Peyer's patch (tissue), 4 donors: Measurements from ENCODE around the gene ADCY7. TPM values are rescaled to one million over a fixed set of nuclear protein-coding genes. Genes with fewer than 3 reads are reported as not detected.

Source experiments
- DNase-seq, 3 donors: peaks; one replicate each; pipeline ENCODE4 v3.0.0-alpha.2; 2017 to 2019
- H3K27ac ChIP-seq, 4 donors: fragments of 200-600 bp; sonication (generic); one replicate each; pipeline ENCODE4 v1.5.1; 2016 to 2019
- H3K27me3 ChIP-seq, 2 donors: fragments of 200-600 bp; sonication (generic); one replicate each; pipeline ENCODE4 v1.5.1; 2019
- H3K36me3 ChIP-seq, 3 donors: fragments of 200-600 bp; sonication (generic); one replicate each; pipeline ENCODE4 v1.5.1; 2016 to 2019
- H3K4me1 ChIP-seq, 4 donors: fragments of 200-600 bp; sonication (generic); one replicate each; pipeline ENCODE4 v1.5.1; 2016 to 2019
- H3K4me3 ChIP-seq, 4 donors: fragments of 200-600 bp; sonication (generic); 1 replicate in 3 of 4; 2 replicates in 1 of 4; pipeline ENCODE4 v1.5.1; 2016 to 2019; ENCODE audit warnings: mild to moderate bottlenecking in 1 of 4
- H3K9me3 ChIP-seq, 4 donors: fragments of 200-600 bp; sonication (generic); one replicate each; pipeline ENCODE4 v1.5.1; 2016 to 2019; ENCODE audit warnings: mild to moderate bottlenecking in 1 of 4
- POLR2A ChIP-seq, 2 donors: fragments of 450-650 bp; IDR thresholded peaks; one replicate each; pipeline ENCODE4 v1.5.1; 2017; ENCODE audit warnings: antibody characterized with exemption in 2 of 2, mild to moderate bottlenecking in 2 of 2, moderate library complexity in 2 of 2
- total RNA-seq, 4 donors: library from RNA; depleted of rRNA; stranded (reverse); fragments of >200 nt; gene quantifications; one replicate each; pipeline ENCODE4 v1.1.0, GENCODE V29; 2016
- TF ChIP-seq, protein P1 (sequence below), 6 experiments: fragments of 450-650 bp in 4 of 6; fragments of 200-600 bp in 2 of 6; sonication (generic) in 1 of 6; IDR thresholded peaks; one replicate each; pipeline ENCODE4 v1.5.1; 2017 to 2019; ENCODE audit warnings: antibody characterized with exemption in 6 of 6, mild to moderate bottlenecking in 3 of 6, moderate library complexity in 1 of 6

The ADCY7 gene
- total RNA-seq, 4 donors from 2014 or later, result 6.5 to 67.7 (median 21.5) TPM

DNA sequence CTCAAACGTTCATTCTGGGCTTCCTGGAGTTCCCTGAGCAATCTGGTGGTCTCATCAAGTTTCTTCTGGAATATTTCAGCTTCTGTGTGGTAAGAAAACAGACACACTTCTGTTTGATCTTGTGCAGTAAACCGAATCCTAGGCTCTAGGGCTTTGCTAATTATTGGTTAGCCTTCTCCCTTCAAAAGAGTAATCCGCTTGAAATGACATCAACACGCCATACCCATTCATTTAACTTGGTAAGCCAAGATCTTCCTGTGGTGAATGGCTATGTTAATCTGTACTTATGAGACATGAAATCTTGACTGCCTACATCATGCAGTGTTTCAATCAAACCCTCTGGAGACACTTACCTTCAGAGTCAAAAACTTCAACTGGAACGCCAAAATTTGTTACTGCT, 54.0 kb downstream of the ADCY7 start:
- H3K27ac ChIP-seq, result no peak overlapping the region
- H3K9me3 ChIP-seq, result no peaks in the 10 kb centered on the region
- H3K36me3 ChIP-seq, result peaks cover 0 to 94% (median 0%) of the 10 kb centered on the region in 3 donors
- H3K4me3 ChIP-seq, result no peak overlapping the region
- no peak for DNase-seq
- no peaks in the 10 kb centered on the region for H3K27me3 ChIP-seq
- no peaks in the 10 kb centered on the region for H3K4me1 ChIP-seq
- TF ChIP-seq, protein P1, sequence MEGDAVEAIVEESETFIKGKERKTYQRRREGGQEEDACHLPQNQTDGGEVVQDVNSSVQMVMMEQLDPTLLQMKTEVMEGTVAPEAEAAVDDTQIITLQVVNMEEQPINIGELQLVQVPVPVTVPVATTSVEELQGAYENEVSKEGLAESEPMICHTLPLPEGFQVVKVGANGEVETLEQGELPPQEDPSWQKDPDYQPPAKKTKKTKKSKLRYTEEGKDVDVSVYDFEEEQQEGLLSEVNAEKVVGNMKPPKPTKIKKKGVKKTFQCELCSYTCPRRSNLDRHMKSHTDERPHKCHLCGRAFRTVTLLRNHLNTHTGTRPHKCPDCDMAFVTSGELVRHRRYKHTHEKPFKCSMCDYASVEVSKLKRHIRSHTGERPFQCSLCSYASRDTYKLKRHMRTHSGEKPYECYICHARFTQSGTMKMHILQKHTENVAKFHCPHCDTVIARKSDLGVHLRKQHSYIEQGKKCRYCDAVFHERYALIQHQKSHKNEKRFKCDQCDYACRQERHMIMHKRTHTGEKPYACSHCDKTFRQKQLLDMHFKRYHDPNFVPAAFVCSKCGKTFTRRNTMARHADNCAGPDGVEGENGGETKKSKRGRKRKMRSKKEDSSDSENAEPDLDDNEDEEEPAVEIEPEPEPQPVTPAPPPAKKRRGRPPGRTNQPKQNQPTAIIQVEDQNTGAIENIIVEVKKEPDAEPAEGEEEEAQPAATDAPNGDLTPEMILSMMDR (IDR thresholded peaks at IDR 0.05), result no peak
- no peak for TF ChIP-seq POLR2A (IDR thresholded peaks at IDR 0.05)

DNA sequence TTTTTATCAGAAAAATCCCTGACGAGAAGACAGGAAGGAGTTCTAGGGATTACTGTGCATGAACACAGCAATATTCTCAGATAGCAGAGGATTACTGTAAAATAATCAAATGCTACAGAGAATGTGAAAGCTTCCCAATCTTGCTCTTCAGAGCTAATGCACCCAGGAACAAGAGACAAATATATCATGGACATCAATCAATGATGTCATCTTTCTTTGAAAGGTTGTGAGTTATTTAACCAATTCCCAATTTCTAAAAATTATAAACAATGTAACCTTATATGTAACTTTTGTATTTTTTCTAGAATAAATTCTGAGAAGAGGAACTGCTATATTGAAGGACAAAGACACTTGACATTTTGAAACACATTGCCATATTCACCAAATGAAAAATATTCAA, 56.0 kb downstream of the ADCY7 start:
- H3K4me3 ChIP-seq, result no peak overlapping the region
- peaks cover 0 to 84% (median 0%) of the 10 kb centered on the region in 3 donors for H3K36me3 ChIP-seq
- TF ChIP-seq POLR2A (IDR thresholded peaks at IDR 0.05), result no peak
- TF ChIP-seq, protein P1 (IDR thresholded peaks at IDR 0.05), result no peak
- H3K9me3 ChIP-seq, result no peaks in the 10 kb centered on the region
- DNase-seq, result no peak
- no peaks in the 10 kb centered on the region for H3K27me3 ChIP-seq
- H3K27ac ChIP-seq, result no peak overlapping the region
- no peaks in the 10 kb centered on the region for H3K4me1 ChIP-seq

DNA sequence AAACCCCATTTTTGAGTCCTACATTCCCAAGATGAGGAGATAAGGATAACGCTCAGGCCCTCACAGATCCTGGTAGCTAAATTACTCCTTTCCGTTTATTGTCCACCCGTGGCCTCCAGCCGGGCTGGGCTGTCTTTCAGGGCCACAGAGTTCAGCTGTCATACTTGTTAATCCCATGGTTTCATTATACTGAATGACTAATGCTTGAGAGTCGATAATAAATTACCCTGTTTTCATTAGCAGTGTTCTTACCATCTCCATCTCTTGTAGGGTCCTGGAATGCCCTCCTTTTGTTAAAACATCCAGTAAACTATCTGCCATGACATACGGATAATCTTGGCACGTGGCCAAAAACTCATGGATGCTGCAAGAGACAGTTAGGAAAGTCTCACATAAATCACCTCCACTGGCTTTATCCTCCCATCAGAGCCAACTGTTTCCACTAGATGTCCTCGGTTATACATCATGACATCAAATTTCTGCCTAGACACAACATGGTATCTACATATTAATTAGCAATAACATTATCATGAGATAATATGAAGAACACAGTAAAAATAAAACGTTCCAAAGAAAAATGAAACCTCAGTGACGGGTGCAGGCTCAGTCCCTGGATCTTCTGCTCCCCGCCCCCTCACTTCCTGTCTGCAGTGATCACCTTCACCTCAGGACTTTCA, 57.1 kb downstream of the ADCY7 start:
- Histone ChIP-seq H3K36me3 (peaks cover 0 to 77% (median 0%) of the 10 kb centered on the region in 3 donors), H3K27me3 (no peaks in the 10 kb centered on the region), H3K27ac (peak overlapping the region in 1 of 4 donors; percentile 12), H3K4me1 (no peaks in the 10 kb centered on the region), H3K4me3 (no peak overlapping the region), H3K9me3 (no peaks in the 10 kb centered on the region)
- TF ChIP-seq, protein P1 (IDR thresholded peaks at IDR 0.05), result peak in 1 of 6 experiments; percentile 21
- TF ChIP-seq POLR2A (IDR thresholded peaks at IDR 0.05), result no peak
- DNase-seq, result no peak

DNA sequence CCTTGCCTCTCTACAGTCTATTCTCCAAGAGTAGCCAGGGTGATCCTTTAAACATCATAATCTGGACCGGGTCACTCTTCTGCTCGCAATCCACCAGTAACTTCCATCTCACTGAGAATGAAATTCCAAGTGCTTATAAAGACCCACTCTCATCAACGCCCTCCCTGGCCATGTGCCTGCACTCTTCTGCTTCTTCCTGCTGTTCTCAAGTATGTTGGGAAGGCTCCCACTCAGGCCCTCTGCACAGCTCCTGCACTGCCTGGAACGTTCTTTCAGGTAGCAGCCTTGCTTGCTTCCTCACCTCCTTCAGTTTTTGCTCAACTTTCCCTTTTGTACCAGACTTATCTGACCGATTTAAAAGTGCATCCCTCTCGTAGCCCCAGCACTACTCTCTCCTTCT, 58.0 kb downstream of the ADCY7 start:
- peaks cover 0 to 75% (median 0%) of the 10 kb centered on the region in 3 donors for H3K36me3 ChIP-seq
- no peak overlapping the region for H3K4me3 ChIP-seq
- TF ChIP-seq POLR2A (IDR thresholded peaks at IDR 0.05), result no peak
- TF ChIP-seq, protein P1 (IDR thresholded peaks at IDR 0.05), result no peak
- no peaks in the 10 kb centered on the region for H3K9me3 ChIP-seq
- peak overlapping the region in 1 of 4 donors; percentile 12 for H3K27ac ChIP-seq
- DNase-seq, result no peak
- H3K27me3 ChIP-seq, result no peaks in the 10 kb centered on the region
- H3K4me1 ChIP-seq, result no peaks in the 10 kb centered on the region

DNA sequence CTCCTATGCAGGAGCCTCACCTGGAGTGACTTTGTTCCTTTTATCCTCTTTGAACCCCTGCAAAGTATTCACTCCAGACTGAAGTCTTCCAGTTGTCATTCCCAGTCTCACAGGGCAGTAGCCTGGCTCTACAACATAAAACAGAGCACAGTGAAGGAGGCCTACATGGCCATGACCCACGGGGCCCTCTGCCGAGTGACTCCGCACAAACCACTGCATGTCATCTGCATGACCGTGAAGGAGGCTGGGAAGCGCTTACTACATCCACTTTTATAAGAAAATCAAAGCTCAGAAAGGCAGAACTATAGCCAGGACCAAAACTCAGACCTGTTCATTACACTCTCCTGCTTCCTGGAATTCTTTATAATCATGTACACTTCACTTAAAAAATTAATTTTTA, 59.9 kb downstream of the ADCY7 start:
- Histone ChIP-seq H3K4me3 (no peak overlapping the region), H3K36me3 (peaks cover 0 to 60% (median 0%) of the 10 kb centered on the region in 3 donors), H3K27me3 (no peaks in the 10 kb centered on the region), H3K4me1 (no peaks in the 10 kb centered on the region), H3K27ac (no peak overlapping the region), H3K9me3 (no peaks in the 10 kb centered on the region)
- DNase-seq, result no peak
- TF ChIP-seq, protein P1 (IDR thresholded peaks at IDR 0.05), result no peak
- TF ChIP-seq POLR2A (IDR thresholded peaks at IDR 0.05), result no peak
